ENCODE data around the gene ERCC6. TPM values are rescaled to one million over a fixed set of nuclear protein-coding genes. Genes with fewer than 3 reads are reported as not detected.

Gene ERCC6
- total RNA-seq, 8 experiments from 2014 or later = 9.9 to 112 (median 15.3) TPM

DNA sequence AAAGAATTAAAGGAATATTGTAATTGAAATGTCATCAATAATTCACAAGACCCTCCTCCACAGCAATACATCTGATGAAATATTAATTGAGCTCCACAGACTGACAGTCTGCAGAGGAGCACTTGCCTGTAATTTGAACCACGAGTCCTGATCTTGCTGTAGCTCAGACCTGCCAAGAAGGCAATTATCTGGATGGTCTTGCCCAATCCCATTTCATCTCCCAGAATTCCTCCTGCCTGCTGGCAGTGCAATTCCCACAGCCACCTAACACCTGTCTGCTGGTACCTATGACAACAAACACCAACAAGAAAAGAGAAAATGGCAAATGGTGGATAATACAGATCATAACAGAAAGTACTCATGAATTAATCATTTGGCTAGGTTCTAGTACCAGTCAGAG is 38.5 kb downstream of the ERCC6 start:
- H3K4me3 ChIP-seq = no peak overlapping the region
- WGBS, 10 experiments = 38 to 100% (median 78%) methylated on average over 1 of the region's 1 CpG; no CpG with 5 or more reads in 3 of the 10 experiments
- H3K4me1 ChIP-seq (replicated peaks in 1 of 2) = no peaks in the 10 kb centered on the region
- peak in 1 of 8 experiments; percentile 31 for ATAC-seq (replicated peaks in 6 of 8)
- in situ Hi-C loops (cut with MboI; ENCODE audit: low pct_unique_long_range_greater_than_20kb in 2 of 9, low sequenced_read_pairs in 9 of 9, unreplicated experiment in 9 of 9) = loop anchor here in 3 of 9 experiments (25.0 kb wide), 2 partner anchors 88 to 838 kb away; no protein-coding TSS in a partner anchor
- H3K27ac ChIP-seq = no peak overlapping the region

- in situ Hi-C loops (cut with MboI; ENCODE audit: low pct_unique_long_range_greater_than_20kb in 2 of 9, low sequenced_read_pairs in 9 of 9, unreplicated experiment in 9 of 9) = no loop called here
- Histone ChIP-seq H3K4me3 (no peak overlapping the region), H3K27ac (no peak overlapping the region), H3K4me1 (replicated peaks in 1 of 2) (no peaks in the 10 kb centered on the region)
- WGBS, 10 experiments = 58 to 96% (median 92%) methylated on average over 1 to 5 of the region's 5 CpGs; no CpG with 5 or more reads in 2 of the 10 experiments
- no peak for ATAC-seq (replicated peaks in 6 of 8)
These were observed 39.5 kb downstream of the ERCC6 start for GRCh38 chr10:49499305-49499851.

- H3K4me1 ChIP-seq (replicated peaks in 1 of 2) = no peaks in the 10 kb centered on the region
- no peak for ATAC-seq (replicated peaks in 6 of 8)
- no peak overlapping the region for H3K4me3 ChIP-seq
- in situ Hi-C loops (cut with MboI; ENCODE audit: low pct_unique_long_range_greater_than_20kb in 2 of 9, low sequenced_read_pairs in 9 of 9, unreplicated experiment in 9 of 9) = no loop called here
- no peak overlapping the region for H3K27ac ChIP-seq
- WGBS, 10 experiments = 80 to 100% (median 100%) methylated on average over 1 to 2 of the region's 2 CpGs; no CpG with 5 or more reads in 2 of the 10 experiments
These were observed 40.5 kb downstream of the ERCC6 start for GRCh38 chr10:49498425-49498824.

GRCh38 chr10:49497358-49497757 is 41.6 kb downstream of the ERCC6 start:
- H3K4me1 ChIP-seq (replicated peaks in 1 of 2) = no peaks in the 10 kb centered on the region
- H3K27ac ChIP-seq = no peak overlapping the region
- H3K4me3 ChIP-seq = no peak overlapping the region
- ATAC-seq (replicated peaks in 6 of 8) = no peak
- in situ Hi-C loops (cut with MboI; ENCODE audit: low pct_unique_long_range_greater_than_20kb in 2 of 9, low sequenced_read_pairs in 9 of 9, unreplicated experiment in 9 of 9) = no loop called here
- WGBS, 10 experiments = 78 to 100% (median 86%) methylated on average over 1 to 2 of the region's 2 CpGs; no CpG with 5 or more reads in 2 of the 10 experiments

DNA sequence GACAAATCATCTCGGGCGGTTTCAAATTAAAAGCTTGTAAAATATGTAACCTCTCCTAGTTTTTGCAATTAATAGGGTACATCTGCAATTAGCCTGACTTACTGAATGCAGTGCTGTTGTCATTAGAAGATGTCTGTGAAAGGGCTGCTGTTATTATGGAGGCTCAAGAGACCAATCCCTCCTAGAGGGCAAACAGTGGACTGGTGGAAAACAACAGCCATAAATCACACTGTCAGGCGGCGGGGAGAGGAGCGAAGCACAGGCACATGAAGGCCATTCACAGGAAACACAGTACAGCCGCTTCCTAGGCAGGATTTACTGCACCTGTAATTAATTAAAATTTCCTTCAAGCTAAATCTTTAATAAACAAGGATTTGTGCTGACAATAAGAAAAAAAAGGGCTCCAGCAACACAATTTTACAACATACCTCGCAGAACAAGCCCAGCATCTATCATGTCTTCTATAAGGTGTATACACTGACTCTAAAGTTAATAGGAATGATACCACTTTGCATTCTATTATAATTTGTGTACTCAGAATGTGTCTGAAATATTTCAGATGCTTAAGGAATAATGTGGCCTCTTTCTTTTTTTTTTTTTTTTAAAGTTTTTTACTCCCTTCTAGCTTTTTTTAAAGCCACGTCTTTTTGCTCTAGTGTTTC is 50.7 kb downstream of the ERCC6 start:
- peak in 5 of 8 experiments; percentile 95 to 100 (median 98) for ATAC-seq (replicated peaks in 6 of 8)
- Histone ChIP-seq H3K4me3 (no peak overlapping the region), H3K4me1 (replicated peaks in 1 of 2) (peaks cover 0 to 7% of the 10 kb centered on the region in 2 donors), H3K27ac (no peak overlapping the region)
- WGBS, 10 experiments = 29 to 100% (median 72%) methylated on average over 1 to 8 of the region's 8 CpGs
- in situ Hi-C loops (cut with MboI; ENCODE audit: low pct_unique_long_range_greater_than_20kb in 2 of 9, low sequenced_read_pairs in 9 of 9, unreplicated experiment in 9 of 9) = no loop called here

GRCh38 chr10:49486738-49487137 is 52.2 kb downstream of the ERCC6 start:
- Histone ChIP-seq H3K4me1 (replicated peaks in 1 of 2) (peaks cover 0 to 7% of the 10 kb centered on the region in 2 donors), H3K27ac (no peak overlapping the region), H3K4me3 (no peak overlapping the region)
- in situ Hi-C loops (cut with MboI; ENCODE audit: low pct_unique_long_range_greater_than_20kb in 2 of 9, low sequenced_read_pairs in 9 of 9, unreplicated experiment in 9 of 9) = no loop called here
- no peak for ATAC-seq (replicated peaks in 6 of 8)
- WGBS, 10 experiments = 86 to 100% (median 100%) methylated on average over 1 of the region's 1 CpG; no CpG with 5 or more reads in 5 of the 10 experiments

DNA sequence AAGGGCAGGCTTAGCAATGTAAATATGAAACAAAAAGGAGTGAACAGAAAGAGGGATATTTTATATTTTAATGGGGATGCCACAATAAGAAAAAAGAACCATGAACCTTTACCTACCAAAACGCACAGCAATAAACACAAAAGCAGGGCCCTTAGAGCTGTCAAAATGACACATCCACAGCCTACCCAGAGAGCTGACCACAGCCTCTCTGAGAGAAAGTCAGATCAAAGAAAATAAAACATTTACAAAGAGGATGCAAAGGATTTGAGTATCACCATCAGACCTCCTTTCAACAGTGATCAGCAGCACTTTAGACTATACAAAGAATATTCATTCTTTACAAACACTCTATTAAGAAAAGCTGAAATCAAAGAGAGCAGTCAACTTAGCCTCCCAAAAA is 52.9 kb downstream of the ERCC6 start:
- H3K4me1 ChIP-seq (replicated peaks in 1 of 2) = peaks cover 0 to 7% of the 10 kb centered on the region in 2 donors
- H3K4me3 ChIP-seq = no peak overlapping the region
- in situ Hi-C loops (cut with MboI; ENCODE audit: low pct_unique_long_range_greater_than_20kb in 2 of 9, low sequenced_read_pairs in 9 of 9, unreplicated experiment in 9 of 9) = no loop called here
- WGBS, 10 experiments = 17 to 100% (median 60%) methylated on average over 1 of the region's 1 CpG; no CpG with 5 or more reads in 3 of the 10 experiments
- ATAC-seq (replicated peaks in 6 of 8) = no peak
- no peak overlapping the region for H3K27ac ChIP-seq

DNA sequence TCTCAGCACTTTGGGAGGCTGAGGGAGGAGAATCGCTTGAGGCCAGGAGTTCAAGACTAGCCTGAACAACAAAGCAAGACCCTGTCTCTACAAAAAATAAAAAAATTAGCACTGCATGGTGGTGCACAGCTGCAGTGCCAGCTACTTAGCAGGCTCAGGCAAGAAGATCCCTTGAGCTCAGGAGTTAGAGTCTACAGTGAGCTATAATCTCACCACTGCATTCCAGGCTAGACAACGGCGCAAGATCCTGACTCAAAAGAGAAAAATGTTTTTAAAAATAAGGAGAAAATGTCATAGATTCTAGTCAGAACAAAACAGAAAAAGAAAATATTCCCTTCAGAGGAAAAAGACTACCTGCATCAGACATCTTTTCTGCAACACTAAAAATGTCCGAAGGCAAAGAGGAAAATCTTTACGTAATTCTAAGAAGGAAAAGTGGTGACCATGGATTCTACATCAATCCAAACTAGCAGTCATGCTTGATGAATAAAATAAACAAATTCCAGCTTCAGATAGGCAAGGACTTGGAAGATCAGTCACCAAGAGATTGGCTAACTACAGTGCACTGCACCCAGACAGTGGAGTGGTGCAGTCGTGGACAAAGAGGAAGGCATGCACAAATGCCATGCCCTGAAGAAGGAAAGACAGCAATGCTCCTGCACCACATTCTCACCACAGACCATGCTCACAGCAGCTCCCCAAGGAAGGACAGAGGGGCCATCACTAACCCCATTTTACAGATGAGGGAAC is 54.3 kb downstream of the ERCC6 start:
- in situ Hi-C loops (cut with MboI; ENCODE audit: low pct_unique_long_range_greater_than_20kb in 2 of 9, low sequenced_read_pairs in 9 of 9, unreplicated experiment in 9 of 9) = no loop called here
- WGBS, 10 experiments = 87 to 100% (median 95%) methylated on average over 2 to 6 of the region's 6 CpGs

DNA sequence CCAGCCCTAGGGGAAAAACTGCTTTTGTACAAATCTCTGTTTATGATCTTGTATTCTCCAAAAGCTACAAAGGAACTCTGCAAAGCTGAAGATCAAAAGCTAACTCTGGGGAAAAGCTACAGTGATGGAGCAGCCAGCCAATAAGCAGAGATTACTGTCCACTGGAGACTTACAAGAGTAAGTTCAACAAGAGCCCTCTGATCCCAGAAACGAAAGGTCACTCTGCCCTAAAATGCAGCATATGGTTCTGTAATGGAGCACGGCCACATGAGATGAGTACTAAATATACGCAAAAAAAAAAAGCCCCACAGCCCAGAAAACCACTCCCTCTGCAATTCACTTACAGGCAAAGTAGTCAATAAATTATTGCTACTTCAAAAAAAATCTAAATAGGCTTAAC is 60.1 kb downstream of the ERCC6 start:
- Histone ChIP-seq H3K4me1 (replicated peaks in 1 of 2) (no peaks in the 10 kb centered on the region), H3K27ac (no peak overlapping the region), H3K4me3 (no peak overlapping the region)
- 0 to 100% (median 50%) methylated on average over 1 to 3 of the region's 3 CpGs; no CpG with 5 or more reads in 2 of the 10 experiments for WGBS, 10 experiments
- ATAC-seq (replicated peaks in 6 of 8) = peak in 3 of 8 experiments; percentile 53 to 75 (median 62)
- in situ Hi-C loops (cut with MboI; ENCODE audit: low pct_unique_long_range_greater_than_20kb in 2 of 9, low sequenced_read_pairs in 9 of 9, unreplicated experiment in 9 of 9) = no loop called here

More for the DNA sequence above, 54.3 kb downstream of the ERCC6 start:
- Histone ChIP-seq H3K4me3 (no peak overlapping the region), H3K4me1 (replicated peaks in 1 of 2) (peaks cover 0 to 7% of the 10 kb centered on the region in 2 donors), H3K27ac (no peak overlapping the region)
- no peak for ATAC-seq (replicated peaks in 6 of 8)

DNA sequence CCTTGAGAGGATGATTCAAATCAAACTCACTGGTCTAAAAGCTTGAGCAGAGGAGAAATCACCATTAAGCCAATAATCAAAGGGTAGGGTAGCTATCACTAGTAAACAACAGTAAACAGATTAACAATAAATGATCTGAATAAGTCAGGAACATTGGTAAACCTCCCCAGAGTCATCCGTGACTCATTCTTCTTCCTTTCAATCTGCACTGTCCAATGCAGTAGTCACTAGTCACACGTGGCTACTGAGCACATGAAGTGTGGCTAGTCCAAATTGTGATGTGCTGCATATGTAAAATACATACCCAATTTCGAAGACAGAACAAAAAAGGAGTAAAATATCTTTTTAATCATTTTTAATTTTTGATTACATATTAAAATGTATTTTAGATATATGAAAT is 64.0 kb downstream of the ERCC6 start:
- WGBS, 10 experiments = 0 to 95% (median 68%) methylated on average over 1 to 3 of the region's 3 CpGs; no CpG with 5 or more reads in 2 of the 10 experiments
- no peak overlapping the region for H3K4me3 ChIP-seq
- ATAC-seq (replicated peaks in 6 of 8) = peak in 2 of 8 experiments; percentile 46 to 77
- H3K4me1 ChIP-seq (replicated peaks in 1 of 2) = no peaks in the 10 kb centered on the region
- in situ Hi-C loops (cut with MboI; ENCODE audit: low pct_unique_long_range_greater_than_20kb in 2 of 9, low sequenced_read_pairs in 9 of 9, unreplicated experiment in 9 of 9) = no loop called here
- H3K27ac ChIP-seq = no peak overlapping the region

DNA sequence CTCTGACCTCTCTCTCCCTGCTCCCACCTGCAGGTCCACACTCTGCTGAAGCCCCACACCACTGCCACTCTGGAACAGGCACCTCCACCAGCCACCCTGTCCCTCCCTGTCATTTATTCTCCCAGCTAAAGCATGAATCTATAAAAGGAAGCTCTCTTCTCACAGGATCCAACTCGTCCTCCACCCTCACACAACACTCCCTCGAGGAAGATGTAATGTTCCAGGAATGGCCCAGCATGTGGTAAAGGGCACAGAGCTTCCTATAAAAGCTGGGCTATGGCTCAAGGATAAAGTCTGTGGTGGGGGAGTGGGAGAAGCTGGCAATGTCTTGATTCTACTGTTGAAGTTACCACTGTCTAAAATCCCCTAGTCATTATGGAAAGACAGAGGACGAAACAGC is 67.4 kb downstream of the ERCC6 start:
- in situ Hi-C loops (cut with MboI; ENCODE audit: low pct_unique_long_range_greater_than_20kb in 2 of 9, low sequenced_read_pairs in 9 of 9, unreplicated experiment in 9 of 9) = no loop called here
- 33 to 70% (median 65%) methylated on average over 2 to 3 of the region's 3 CpGs; no CpG with 5 or more reads in 4 of the 10 experiments for whole genome bisulfite sequencing, 10 experiments
- Histone ChIP-seq H3K4me1 (replicated peaks in 1 of 2) (no peaks in the 10 kb centered on the region), H3K4me3 (no peak overlapping the region), H3K27ac (no peak overlapping the region)
- ATAC-seq (replicated peaks in 6 of 8) = no peak

- Histone ChIP-seq H3K4me3 (no peak overlapping the region), H3K4me1 (replicated peaks in 1 of 2) (no peaks in the 10 kb centered on the region), H3K27ac (no peak overlapping the region)
- ATAC-seq (replicated peaks in 6 of 8) = peak in 2 of 8 experiments; percentile 89 to 93
- in situ Hi-C loops (cut with MboI; ENCODE audit: low pct_unique_long_range_greater_than_20kb in 2 of 9, low sequenced_read_pairs in 9 of 9, unreplicated experiment in 9 of 9) = no loop called here
These were observed 73.2 kb downstream of the ERCC6 start for GRCh38 chr10:49465736-49466135.

Data from motor neuron (in vitro differentiated cells).